ENCODE results near the gene MARCHF9. TPM values are rescaled to one million over a fixed set of nuclear protein-coding genes. Genes with fewer than 3 reads are reported as not detected.

The MARCHF9 gene
- total and polyA plus RNA-seq, 2 experiments from 2014 or later, result 0.18 to 0.97 TPM

GRCh38 chr12:57717846-57718640, 36.9 kb upstream of the MARCHF9 start:
- H3K4me1 ChIP-seq (ENCODE audit: insufficient read depth), result no peaks in the 10 kb centered on the region
- no peaks in the 10 kb centered on the region for H3F3A ChIP-seq (ENCODE audit: insufficient read depth)
- no peak overlapping the region for H2AFZ ChIP-seq
- H4K20me1 ChIP-seq (ENCODE audit: insufficient read depth), result no peaks in the 10 kb centered on the region
- in situ Hi-C loops (cut with MboI), result no loop called here
- H3K4me3 ChIP-seq, result no peak overlapping the region
- H3K27me3 ChIP-seq (replicated peaks; ENCODE audit: insufficient read depth), result no peaks in the 10 kb centered on the region
- H3K4me2 ChIP-seq (ENCODE audit: unreplicated experiment), result no peak overlapping the region
- WGBS, 2 experiments (ENCODE audit: low coverage in 1 of 2, low lambda C conversion rate in 2 of 2, missing lambda C conversion rate in 2 of 2), result 93 to 96% methylated on average over 22 of the region's 22 CpGs
- TF ChIP-seq EZH2 (IDR thresholded peaks at IDR 0.05; ENCODE audit: insufficient read depth, poor library complexity, severe bottlenecking) (no peak), EZH2phosphoT487 (IDR thresholded peaks at IDR 0.05; ENCODE audit: insufficient read depth, low read depth) (no peak)
- H3K79me2 ChIP-seq (ENCODE audit: insufficient read depth), result no peaks in the 10 kb centered on the region
- H3K27ac ChIP-seq, result no peak overlapping the region
- H3K9me3 ChIP-seq (ENCODE audit: low read depth), result no peaks in the 10 kb centered on the region
- no peak overlapping the region for H3K9ac ChIP-seq
- no peak for DNase-seq
- H3K9me2 ChIP-seq (ENCODE audit: insufficient read depth), result no peaks in the 10 kb centered on the region
- H3K36me3 ChIP-seq (ENCODE audit: low read depth), result peaks cover 13% of the 10 kb centered on the region

DNA sequence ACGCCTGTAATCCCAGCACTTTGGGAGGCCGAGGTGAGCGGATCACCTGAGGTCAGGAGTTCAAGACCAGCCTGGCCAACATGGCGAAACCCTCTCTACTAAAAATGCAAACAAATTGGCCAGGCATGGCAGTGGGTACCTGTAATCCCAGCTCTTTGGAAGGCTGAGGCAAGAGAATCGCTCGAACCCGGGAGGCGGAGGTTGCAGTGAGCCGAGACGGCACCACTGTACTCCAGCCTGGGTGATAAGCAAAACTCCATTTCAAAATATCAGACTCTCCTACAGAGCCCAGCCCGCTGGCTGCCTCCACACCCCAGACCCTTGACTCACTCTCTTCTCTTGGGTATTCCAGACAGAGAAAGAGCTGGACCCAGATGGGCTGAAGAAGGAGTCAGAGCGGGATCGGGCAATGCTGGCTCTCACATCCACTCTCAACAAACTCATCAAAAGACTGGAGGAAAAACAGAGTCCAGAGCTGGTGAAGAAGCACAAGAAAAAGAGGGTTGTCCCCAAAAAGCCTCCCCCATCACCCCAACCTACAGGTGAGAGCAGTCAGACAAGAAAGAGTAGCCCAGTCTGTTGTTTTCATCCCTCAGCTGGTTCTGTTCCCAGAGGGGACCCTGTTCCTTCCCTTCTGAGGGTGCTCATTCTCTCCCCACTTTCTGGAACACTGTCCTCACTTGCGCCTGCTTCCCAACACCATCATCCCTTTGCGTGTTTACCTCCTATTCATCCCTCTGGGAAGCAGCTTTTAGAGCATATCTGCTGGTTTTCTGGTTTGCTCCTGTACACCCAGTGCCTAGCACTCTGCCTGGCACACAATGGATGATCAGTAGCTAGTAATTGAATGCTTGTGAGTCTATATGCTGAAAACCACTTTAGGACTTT, 36.0 kb upstream of the MARCHF9 start:
- in situ Hi-C loops (cut with MboI), result no loop called here
- no peaks in the 10 kb centered on the region for H3K9me2 ChIP-seq (ENCODE audit: insufficient read depth)
- H3K9me3 ChIP-seq (ENCODE audit: low read depth), result no peaks in the 10 kb centered on the region
- no peaks in the 10 kb centered on the region for H3F3A ChIP-seq (ENCODE audit: insufficient read depth)
- H3K4me3 ChIP-seq, result no peak overlapping the region
- DNase-seq, result no peak
- H3K36me3 ChIP-seq (ENCODE audit: low read depth), result peaks cover 13% of the 10 kb centered on the region
- no peaks in the 10 kb centered on the region for H3K4me1 ChIP-seq (ENCODE audit: insufficient read depth)
- H4K20me1 ChIP-seq (ENCODE audit: insufficient read depth), result no peaks in the 10 kb centered on the region
- H3K27me3 ChIP-seq (replicated peaks; ENCODE audit: insufficient read depth), result no peaks in the 10 kb centered on the region
- TF ChIP-seq EZH2 (IDR thresholded peaks at IDR 0.05; ENCODE audit: insufficient read depth, poor library complexity, severe bottlenecking), result no peak
- no peak for TF ChIP-seq EZH2phosphoT487 (IDR thresholded peaks at IDR 0.05; ENCODE audit: insufficient read depth, low read depth)
- H3K4me2 ChIP-seq (ENCODE audit: unreplicated experiment), result no peak overlapping the region
- no peak overlapping the region for H3K27ac ChIP-seq
- H3K9ac ChIP-seq, result no peak overlapping the region
- no peak overlapping the region for H2AFZ ChIP-seq
- no peaks in the 10 kb centered on the region for H3K79me2 ChIP-seq (ENCODE audit: insufficient read depth)
- WGBS, 2 experiments (ENCODE audit: low coverage in 1 of 2, low lambda C conversion rate in 2 of 2, missing lambda C conversion rate in 2 of 2), result 97% methylated on average over 14 to 15 of the region's 15 CpGs

DNA sequence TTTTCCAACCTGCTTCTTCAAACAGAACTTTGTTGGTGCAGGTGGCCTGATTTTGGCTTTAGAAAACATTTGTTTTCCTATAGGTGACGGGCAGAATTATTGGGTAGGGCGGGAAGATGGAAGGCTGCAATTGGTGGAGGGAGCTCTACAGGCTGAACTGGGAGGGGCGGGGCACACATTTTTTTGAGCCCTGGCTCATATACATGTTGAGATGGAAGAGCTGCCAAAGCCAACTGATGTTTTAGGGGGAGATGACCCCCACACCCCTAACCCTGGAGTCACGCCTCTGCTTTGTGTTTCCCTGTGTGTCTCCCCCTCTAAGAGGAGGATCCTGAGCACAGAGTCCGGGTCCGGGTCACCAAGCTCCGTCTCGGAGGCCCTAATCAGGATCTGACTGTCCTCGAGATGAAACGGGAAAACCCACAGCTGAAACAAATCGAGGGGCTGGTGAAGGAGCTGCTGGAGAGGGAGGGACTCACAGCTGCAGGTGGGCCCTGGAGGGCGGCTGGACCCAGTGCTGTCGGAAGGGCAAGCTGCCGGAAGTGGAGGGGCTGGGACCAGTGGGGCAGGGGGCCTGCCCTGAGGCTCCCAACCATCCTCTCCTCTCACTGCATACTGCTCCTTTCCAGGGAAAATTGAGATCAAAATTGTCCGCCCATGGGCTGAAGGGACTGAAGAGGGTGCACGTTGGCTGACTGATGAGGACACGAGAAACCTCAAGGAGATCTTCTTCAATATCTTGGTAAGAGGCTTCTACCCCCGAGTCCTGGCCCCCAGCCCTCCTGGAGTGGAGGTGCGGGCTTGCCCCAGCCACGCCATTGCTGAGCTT, 34.9 kb upstream of the MARCHF9 start:
- 90 to 92% methylated on average over 18 to 20 of the region's 20 CpGs for WGBS, 2 experiments (ENCODE audit: low coverage in 1 of 2, low lambda C conversion rate in 2 of 2, missing lambda C conversion rate in 2 of 2)
- Histone ChIP-seq H3K9me2 (ENCODE audit: insufficient read depth) (no peaks in the 10 kb centered on the region), H3K4me3 (no peak overlapping the region), H3F3A (ENCODE audit: insufficient read depth) (no peaks in the 10 kb centered on the region), H3K4me2 (ENCODE audit: unreplicated experiment) (no peak overlapping the region), H4K20me1 (ENCODE audit: insufficient read depth) (no peaks in the 10 kb centered on the region), H3K79me2 (ENCODE audit: insufficient read depth) (no peaks in the 10 kb centered on the region), H3K27ac (no peak overlapping the region), H2AFZ (no peak overlapping the region), H3K27me3 (replicated peaks; ENCODE audit: insufficient read depth) (no peaks in the 10 kb centered on the region), H3K4me1 (ENCODE audit: insufficient read depth) (no peaks in the 10 kb centered on the region), H3K9ac (no peak overlapping the region), H3K9me3 (ENCODE audit: low read depth) (no peaks in the 10 kb centered on the region), H3K36me3 (ENCODE audit: low read depth) (peaks cover 6% of the 10 kb centered on the region; the same call in 1 of the 2 replicates)
- no peak for TF ChIP-seq EZH2 (IDR thresholded peaks at IDR 0.05; ENCODE audit: insufficient read depth, poor library complexity, severe bottlenecking)
- no peak for TF ChIP-seq EZH2phosphoT487 (IDR thresholded peaks at IDR 0.05; ENCODE audit: insufficient read depth, low read depth)
- no peak for DNase-seq
- in situ Hi-C loops (cut with MboI), result no loop called here
